BE2C (cell line): Measurements from ENCODE around the gene AKAP6.

ENCODE experiments used
- DNase-seq: peaks from one replicate; pipeline ENCODE4 v3.0.0-alpha.2; 2020
- H3K27me3 ChIP-seq: fragments of 250-450 bp; sonication (Bioruptor Pico); 2 replicates; pipeline ENCODE4 v1.5.1; 2020; ENCODE audit warnings: mild to moderate bottlenecking
- H3K36me3 ChIP-seq: fragments of 250-450 bp; sonication (Bioruptor Pico); 2 replicates; pipeline ENCODE4 v1.5.1; 2020; ENCODE audit warnings: mild to moderate bottlenecking
- H3K4me1 ChIP-seq: fragments of 250-450 bp; sonication (Bioruptor Pico); 2 replicates; pipeline ENCODE4 v1.5.1; 2020
- H3K4me3 ChIP-seq: 2 replicates; pipeline ENCODE4 v1.5.1; 2011; ENCODE audit warnings: low read depth, low read length
- H3K9me3 ChIP-seq: fragments of 250-450 bp; sonication (Bioruptor Pico); 2 replicates; pipeline ENCODE4 v1.5.1; 2020
- TF ChIP-seq, protein P1 (sequence below): IDR thresholded peaks from 2 replicates; pipeline ENCODE4 v1.5.1; 2012; ENCODE audit warnings: mild to moderate bottlenecking, low read depth, low read length

Gene AKAP6

DNA sequence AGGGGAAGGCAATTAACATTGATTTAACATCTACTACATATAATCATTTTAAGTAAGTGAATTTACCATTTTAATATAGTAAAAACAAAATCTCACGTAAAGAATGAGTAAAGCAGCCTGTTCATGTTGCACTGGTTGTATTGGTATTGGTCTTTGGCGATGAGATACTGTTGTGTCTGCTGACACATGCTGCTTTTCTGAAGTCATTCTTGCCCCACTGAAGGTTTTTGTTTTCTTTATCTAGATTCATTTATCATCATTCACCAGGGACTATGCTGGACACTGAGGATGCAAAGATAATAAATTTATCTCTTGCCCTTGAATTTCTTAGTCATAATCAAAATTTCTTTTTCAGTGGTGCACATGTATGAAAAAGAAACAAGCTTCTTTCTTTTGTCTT lies 363.3 kb downstream of the AKAP6 start:
- DNase-seq, result no peak
- Histone ChIP-seq H3K36me3 (no peaks in the 10 kb centered on the region), H3K27me3 (no peaks in the 10 kb centered on the region), H3K4me1 (peaks cover 11% of the 10 kb centered on the region), H3K9me3 (no peaks in the 10 kb centered on the region), H3K4me3 (no peak overlapping the region)
- TF ChIP-seq, protein P1, sequence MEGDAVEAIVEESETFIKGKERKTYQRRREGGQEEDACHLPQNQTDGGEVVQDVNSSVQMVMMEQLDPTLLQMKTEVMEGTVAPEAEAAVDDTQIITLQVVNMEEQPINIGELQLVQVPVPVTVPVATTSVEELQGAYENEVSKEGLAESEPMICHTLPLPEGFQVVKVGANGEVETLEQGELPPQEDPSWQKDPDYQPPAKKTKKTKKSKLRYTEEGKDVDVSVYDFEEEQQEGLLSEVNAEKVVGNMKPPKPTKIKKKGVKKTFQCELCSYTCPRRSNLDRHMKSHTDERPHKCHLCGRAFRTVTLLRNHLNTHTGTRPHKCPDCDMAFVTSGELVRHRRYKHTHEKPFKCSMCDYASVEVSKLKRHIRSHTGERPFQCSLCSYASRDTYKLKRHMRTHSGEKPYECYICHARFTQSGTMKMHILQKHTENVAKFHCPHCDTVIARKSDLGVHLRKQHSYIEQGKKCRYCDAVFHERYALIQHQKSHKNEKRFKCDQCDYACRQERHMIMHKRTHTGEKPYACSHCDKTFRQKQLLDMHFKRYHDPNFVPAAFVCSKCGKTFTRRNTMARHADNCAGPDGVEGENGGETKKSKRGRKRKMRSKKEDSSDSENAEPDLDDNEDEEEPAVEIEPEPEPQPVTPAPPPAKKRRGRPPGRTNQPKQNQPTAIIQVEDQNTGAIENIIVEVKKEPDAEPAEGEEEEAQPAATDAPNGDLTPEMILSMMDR, result no peak

GRCh38 chr14:32693114-32693513 lies 364.0 kb downstream of the AKAP6 start:
- TF ChIP-seq, protein P1, result no peak
- no peak overlapping the region for H3K4me3 ChIP-seq
- H3K4me1 ChIP-seq, result peaks cover 17% of the 10 kb centered on the region
- H3K36me3 ChIP-seq, result no peaks in the 10 kb centered on the region
- DNase-seq, result no peak
- no peaks in the 10 kb centered on the region; the same call in 1 of the 2 replicates for H3K9me3 ChIP-seq
- no peaks in the 10 kb centered on the region for H3K27me3 ChIP-seq

GRCh38 chr14:32694795-32695449 lies 365.8 kb downstream of the AKAP6 start:
- no peak for DNase-seq
- Histone ChIP-seq H3K4me3 (no peak overlapping the region), H3K27me3 (no peaks in the 10 kb centered on the region), H3K9me3 (no peaks in the 10 kb centered on the region; the same call in 1 of the 2 replicates), H3K36me3 (no peaks in the 10 kb centered on the region), H3K4me1 (peaks cover 19% of the 10 kb centered on the region)
- TF ChIP-seq, protein P1, result no peak

DNA sequence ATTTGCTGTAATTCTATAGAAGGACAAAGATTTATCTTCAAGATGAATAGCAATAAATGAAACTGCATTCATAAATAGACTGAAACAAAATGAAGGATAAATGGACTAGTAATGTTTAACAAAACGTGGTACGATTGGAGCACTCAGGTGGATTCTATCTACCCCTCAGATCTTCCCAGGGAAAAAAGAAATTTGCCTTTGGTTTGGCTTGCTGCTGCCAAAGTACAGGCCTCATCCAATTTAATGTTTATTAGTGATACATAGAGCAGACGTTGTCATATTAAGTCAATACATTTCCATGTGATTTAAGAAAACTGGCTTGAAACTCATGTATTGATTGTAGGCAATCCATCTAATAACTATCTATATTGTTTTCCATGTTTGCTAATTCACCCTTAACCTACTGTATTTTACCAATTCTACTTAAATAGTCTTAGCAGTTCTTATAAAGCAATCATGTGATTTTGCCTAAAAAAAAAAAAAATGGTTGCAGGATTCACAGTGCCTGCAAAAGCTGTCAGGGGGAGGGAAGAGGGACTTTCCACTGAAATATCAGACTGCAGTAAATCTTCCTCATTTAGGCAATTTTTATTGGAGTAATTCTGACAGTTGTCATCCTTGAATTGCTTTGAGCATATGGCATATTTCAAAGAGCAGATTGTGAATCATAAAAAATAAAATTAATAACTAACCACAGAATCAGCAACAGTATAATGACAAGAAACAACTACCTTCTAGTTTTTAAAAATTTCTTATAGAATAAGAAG lies 367.4 kb downstream of the AKAP6 start:
- DNase-seq, result peak; percentile 44
- no peaks in the 10 kb centered on the region for H3K36me3 ChIP-seq
- no peaks in the 10 kb centered on the region; the same call in 1 of the 2 replicates for H3K9me3 ChIP-seq
- peak overlapping the region; percentile 23 for H3K4me3 ChIP-seq
- TF ChIP-seq, protein P1, result no peak
- H3K27me3 ChIP-seq, result no peaks in the 10 kb centered on the region
- H3K4me1 ChIP-seq, result peaks cover 19% of the 10 kb centered on the region

GRCh38 chr14:32697114-32697513 lies 368.0 kb downstream of the AKAP6 start:
- Histone ChIP-seq H3K4me1 (peaks cover 19% of the 10 kb centered on the region), H3K4me3 (no peak overlapping the region), H3K36me3 (no peaks in the 10 kb centered on the region), H3K27me3 (no peaks in the 10 kb centered on the region), H3K9me3 (no peaks in the 10 kb centered on the region; the same call in 1 of the 2 replicates)
- TF ChIP-seq, protein P1, result no peak
- peak; percentile 74 for DNase-seq

DNA sequence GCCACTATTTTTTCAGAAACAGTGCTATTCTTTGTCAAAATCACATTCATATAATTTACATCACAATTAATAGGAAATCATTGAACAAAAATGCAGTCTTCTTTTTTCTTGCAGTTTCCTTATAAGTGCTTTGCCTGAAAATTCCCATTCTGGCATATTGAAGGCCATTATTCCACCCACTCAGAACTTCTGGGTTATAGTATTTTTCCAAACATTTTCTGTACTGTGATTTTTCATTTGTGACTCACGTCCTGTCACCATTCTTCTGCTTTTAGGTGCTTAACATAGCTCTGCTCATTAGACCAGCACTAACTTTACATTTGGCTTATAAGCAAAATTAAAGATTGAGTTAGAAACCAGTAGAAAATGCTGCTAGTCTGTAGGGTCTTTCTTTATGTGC lies 368.6 kb downstream of the AKAP6 start:
- no peak overlapping the region for H3K4me3 ChIP-seq
- no peaks in the 10 kb centered on the region; the same call in 1 of the 2 replicates for H3K9me3 ChIP-seq
- H3K4me1 ChIP-seq, result peaks cover 16% of the 10 kb centered on the region
- no peaks in the 10 kb centered on the region for H3K36me3 ChIP-seq
- no peak for DNase-seq
- TF ChIP-seq, protein P1, result no peak
- no peaks in the 10 kb centered on the region for H3K27me3 ChIP-seq
